ENCODE results near the gene NLGN1. TPM values are rescaled to one million over a fixed set of nuclear protein-coding genes. Genes with fewer than 3 reads are reported as not detected.

The NLGN1 gene
- total RNA-seq, 1 experiment from 2014 or later, result not detected

GRCh38 chr3:174329321-174329720 is 931.8 kb downstream of the NLGN1 start:
- peak; percentile 70 for DNase-seq (ENCODE audit: low read depth)

- DNase-seq (ENCODE audit: low read depth), result peak; percentile 96
Observed at GRCh38 chr3:174330303-174330702, 932.8 kb downstream of the NLGN1 start.

- DNase-seq (ENCODE audit: low read depth), result no peak
Observed at GRCh38 chr3:174331095-174331800, 933.7 kb downstream of the NLGN1 start.

- DNase-seq (ENCODE audit: low read depth), result no peak
Observed at GRCh38 chr3:174332391-174332790, 934.8 kb downstream of the NLGN1 start.

- DNase-seq (ENCODE audit: low read depth), result peak; percentile 39
Observed at GRCh38 chr3:174333640-174334039, 936.1 kb downstream of the NLGN1 start.

GRCh38 chr3:174334111-174334510 is 936.6 kb downstream of the NLGN1 start:
- no peak for DNase-seq (ENCODE audit: low read depth)

- DNase-seq (ENCODE audit: low read depth), result no peak
Observed at GRCh38 chr3:174335324-174335723, 937.8 kb downstream of the NLGN1 start.

- no peak for DNase-seq (ENCODE audit: low read depth)
Observed at GRCh38 chr3:174335910-174336309, 938.4 kb downstream of the NLGN1 start.

Measured in LHCN-M2 (cell line).